Measurements from ENCODE around the gene GLI3. TPM values are rescaled to one million over a fixed set of nuclear protein-coding genes. Genes with fewer than 3 reads are reported as not detected.

The GLI3 gene
- total and polyA plus RNA-seq, 2 of the 4 experiments (the other 2 are of a cell fraction): 1.3 to 3.9 TPM

GRCh38 chr7:41984888-41985287 lies 252.1 kb downstream of the GLI3 start:
- Histone ChIP-seq H3K4me1 (ENCODE audit: control insufficient read depth, insufficient read depth, low read length) (peaks cover 4% of the 10 kb centered on the region; the same call in 1 of the 2 replicates), H2BK15ac (ENCODE audit: low read depth, low read length) (no peak overlapping the region)
- in situ Hi-C loops (cut with MboI; ENCODE audit: low sequenced_read_pairs): loop anchor here (25.0 kb wide), 1 partner anchor 252 kb away; the partner anchor contains the start of gene GLI3

More at GRCh38 chr7:41984888-41985287, 252.1 kb downstream of the GLI3 start:
- H4K8ac ChIP-seq (ENCODE audit: low read depth in 2 of 2, low read length in 2 of 2): no peak overlapping the region
- H3K36me3 ChIP-seq (ENCODE audit: control insufficient read depth, insufficient read depth, low read length): peaks cover 4% of the 10 kb centered on the region; the same call in 1 of the 2 replicates
- H3K9ac ChIP-seq (ENCODE audit: low read depth, low read length): no peak overlapping the region
- ChIA-PET CTCF (interaction anchor here (1.6 kb wide), 1 partner anchor 42 kb away, joined by 3 read pairs; no protein-coding TSS in a partner anchor), POLR2A (ENCODE audit: unreplicated experiment) (no interaction called here)
- H4K20me1 ChIP-seq (ENCODE audit: insufficient read depth, low read length): no peaks in the 10 kb centered on the region
- H2BK20ac ChIP-seq (ENCODE audit: low read depth, low read length): no peak overlapping the region
- H3K4me3 ChIP-seq (ENCODE audit: insufficient read depth, low read depth, low read length): no peak overlapping the region
- DNase-seq (peak; percentile 79), ATAC-seq (ENCODE audit: low read depth) (peak; percentile 96)
- no peak overlapping the region for H4K5ac ChIP-seq (ENCODE audit: low read depth, low read length)
- H2BK5ac ChIP-seq (ENCODE audit: low read depth, low read length, poor library complexity, severe bottlenecking): no peak overlapping the region
- peak; percentile 56; the same call in 1 of the 2 replicates for TF ChIP-seq FOS (IDR thresholded peaks at IDR 0.05; ENCODE audit: low read depth, low read length)
- TF ChIP-seq CTCF (conservative IDR thresholded peaks at IDR 0.05; ENCODE audit: low read depth, low read length): no peak
- TF ChIP-seq SMC3 (IDR thresholded peaks at IDR 0.05; ENCODE audit: low read depth, low read length): no peak
- TF ChIP-seq POLR2A (IDR thresholded peaks at IDR 0.05; ENCODE audit: low read depth, low read length): no peak
- no peak for TF ChIP-seq CHD1 (IDR thresholded peaks at IDR 0.05; ENCODE audit: low read depth, low read length)
- no peak for TF ChIP-seq RCOR1 (IDR thresholded peaks at IDR 0.05; ENCODE audit: insufficient replicate concordance, low read length)
- intact Hi-C loops (cut with micrococcal nuclease): no loop called here
- dilution Hi-C loops (cut with HindIII; ENCODE audit: low sequenced_read_pairs, unreplicated experiment): no loop called here
- no peak overlapping the region for H2AK5ac ChIP-seq (ENCODE audit: low read depth, low read length)
- H3K14ac ChIP-seq (replicated peaks; ENCODE audit: low read depth, low read length): no peak overlapping the region
- H3K23ac ChIP-seq (ENCODE audit: low read depth, low read length): no peak overlapping the region
- H3K4ac ChIP-seq (ENCODE audit: low read depth, low read length): no peak overlapping the region
- no peak overlapping the region for H2BK120ac ChIP-seq (ENCODE audit: low read depth, low read length)
- H2AK9ac ChIP-seq (replicated peaks; ENCODE audit: low read depth, low read length, poor library complexity): no peak overlapping the region
- no peak overlapping the region for H3K56ac ChIP-seq (ENCODE audit: extremely low read depth, insufficient read depth, low read length)
- H3K18ac ChIP-seq (ENCODE audit: low read depth, low read length): no peak overlapping the region
- no peak overlapping the region for H3K27ac ChIP-seq (ENCODE audit: insufficient read depth, low read length)
- no peak overlapping the region for H3K4me2 ChIP-seq (ENCODE audit: low read depth, low read length)
- no peaks in the 10 kb centered on the region for H3K27me3 ChIP-seq (ENCODE audit: control insufficient read depth, insufficient read depth, low read length)
- H2AFZ ChIP-seq (replicated peaks; ENCODE audit: low read length, poor library complexity): no peak overlapping the region
- WGBS, 2 experiments (ENCODE audit: extremely low coverage in 2 of 2, insufficient read length in 1 of 2): no CpG with 5 or more reads among the region's 1 CpG
- no peaks in the 10 kb centered on the region for H3K79me1 ChIP-seq (ENCODE audit: low read depth in 1 of 2, low read length in 2 of 2)
- H3K9me3 ChIP-seq (ENCODE audit: control insufficient read depth, insufficient read depth, low read length): no peaks in the 10 kb centered on the region
- H3K9me1 ChIP-seq (ENCODE audit: insufficient read depth, low read length): 0 out of 2 replicates have a peak, but pooled peaks cover 3% of the 10 kb centered on the region
- H4K91ac ChIP-seq (ENCODE audit: insufficient read depth, low read depth, low read length): no peak overlapping the region
- BruUV-seq (replicated peaks): no TSS peak

Data from IMR-90 (cell line).